ENCODE results near the gene WDR90. TPM values are rescaled to one million over a fixed set of nuclear protein-coding genes. Genes with fewer than 3 reads are reported as not detected.

WDR90 gene
- total RNA-seq, 1 donor from 2014 or later: 4.2 TPM

Other genes starting within 250 kb of the WDR90 start
- 9.3 and 12.6 TPM in 2 replicates for gene DECR2, start 247.5 kb upstream of the WDR90 start, total RNA-seq
- gene RAB11FIP3, start 223.7 kb upstream of the WDR90 start, total RNA-seq: 21.1 and 36.3 TPM in 2 replicates
- gene CAPN15, start 121.7 kb upstream of the WDR90 start, total RNA-seq: 15.5 and 20.2 TPM in 2 replicates
- not detected in 2 replicates for gene PRR35, start 89.0 kb upstream of the WDR90 start, total RNA-seq
- 2.0 and 2.4 TPM in 2 replicates for gene NHLRC4, start 82.4 kb upstream of the WDR90 start, total RNA-seq
- 14.2 and 20.2 TPM in 2 replicates for gene PIGQ, start 79.4 kb upstream of the WDR90 start, total RNA-seq
- 6.8 and 10.9 TPM in 2 replicates for gene RAB40C, start 59.3 kb upstream of the WDR90 start, total RNA-seq
- under 0.01 and 0.20 TPM in 2 replicates for gene WFIKKN1, start 18.4 kb upstream of the WDR90 start, total RNA-seq
- 64.5 and 74.0 TPM in 2 replicates for gene METTL26, start 13.1 kb upstream of the WDR90 start, total RNA-seq
- 10.5 and 11.9 TPM in 2 replicates for gene MCRIP2, start 7.5 kb upstream of the WDR90 start, total RNA-seq
- 20.0 and 25.4 TPM in 2 replicates for gene RHOT2, start 18.8 kb downstream of the WDR90 start, total RNA-seq
- under 0.01 and 0.22 TPM in 2 replicates for gene RHBDL1, start 26.3 kb downstream of the WDR90 start, total RNA-seq
- 90.7 and 113 TPM in 2 replicates for gene STUB1, start 31.0 kb downstream of the WDR90 start, total RNA-seq
- 20.2 and 22.4 TPM in 2 replicates for gene JMJD8, start 35.0 kb downstream of the WDR90 start, total RNA-seq
- gene WDR24, start 41.0 kb downstream of the WDR90 start, total RNA-seq: 1.7 and 3.2 TPM in 2 replicates
- gene FBXL16, start 56.4 kb downstream of the WDR90 start, total RNA-seq: under 0.01 TPM in 2 replicates
- gene METRN, start 65.8 kb downstream of the WDR90 start, total RNA-seq: 13.1 and 28.8 TPM in 2 replicates
- 20.0 and 31.2 TPM in 2 replicates for gene ANTKMT, start 71.8 kb downstream of the WDR90 start, total RNA-seq
- gene CCDC78, start 77.1 kb downstream of the WDR90 start, total RNA-seq: 0.40 and 0.44 TPM in 2 replicates
- 4.4 and 5.4 TPM in 2 replicates for gene HAGHL, start 77.7 kb downstream of the WDR90 start, total RNA-seq
- gene CIAO3, start 91.6 kb downstream of the WDR90 start, total RNA-seq: 23.8 and 33.5 TPM in 2 replicates
- 0.20 TPM in 1 of 2 replicates, not detected in the other for gene MSLN, start 111.4 kb downstream of the WDR90 start, total RNA-seq
- gene RPUSD1, start 139.0 kb downstream of the WDR90 start, total RNA-seq: 16.3 and 19.0 TPM in 2 replicates
- 4.8 and 6.8 TPM in 2 replicates for gene CHTF18, start 139.3 kb downstream of the WDR90 start, total RNA-seq
- gene GNG13, start 151.4 kb downstream of the WDR90 start, total RNA-seq: not detected in 2 replicates

Measured in lung microvascular endothelial cell (primary cell).